ENCODE measurements around the gene NKX2-4. TPM values are rescaled to one million over a fixed set of nuclear protein-coding genes. Genes with fewer than 3 reads are reported as not detected.

Gene NKX2-4
- total RNA-seq, 4 donors from 2014 or later: not detected

DNA sequence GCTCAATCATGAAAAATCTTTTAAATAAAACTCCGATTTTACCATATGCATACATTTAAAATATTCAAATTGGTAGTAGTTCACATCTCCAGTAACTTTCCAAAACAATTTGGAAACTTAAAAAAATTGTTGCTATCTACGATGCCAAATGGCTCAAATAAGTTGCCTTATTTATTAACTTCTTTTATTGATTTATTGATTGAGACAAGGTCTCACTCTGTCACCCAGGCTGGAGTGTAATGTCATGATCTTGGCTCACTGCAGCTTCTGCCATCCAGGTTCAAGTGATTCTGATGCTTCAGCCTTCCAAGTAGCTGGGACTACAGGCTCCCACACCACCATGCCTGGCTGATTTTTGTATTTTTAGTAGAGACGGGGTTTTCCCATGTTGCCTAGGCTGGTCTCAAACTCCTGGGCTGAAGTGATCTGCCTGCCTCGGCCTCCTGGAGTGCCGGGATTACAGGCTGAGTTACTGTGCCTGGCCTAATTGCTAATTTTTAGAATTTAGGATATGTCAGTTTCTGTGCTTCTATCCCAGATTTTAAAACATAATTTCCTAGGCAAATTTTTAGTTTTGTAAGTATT, 12.9 kb downstream of the NKX2-4 start:
- TF ChIP-seq POLR2A (IDR thresholded peaks at IDR 0.05; ENCODE audit: low read depth) (no peak), POLR2AphosphoS5 (IDR thresholded peaks at IDR 0.05) (no peak), EP300 (IDR thresholded peaks at IDR 0.05) (no peak)
- TF ChIP-seq, protein P1, sequence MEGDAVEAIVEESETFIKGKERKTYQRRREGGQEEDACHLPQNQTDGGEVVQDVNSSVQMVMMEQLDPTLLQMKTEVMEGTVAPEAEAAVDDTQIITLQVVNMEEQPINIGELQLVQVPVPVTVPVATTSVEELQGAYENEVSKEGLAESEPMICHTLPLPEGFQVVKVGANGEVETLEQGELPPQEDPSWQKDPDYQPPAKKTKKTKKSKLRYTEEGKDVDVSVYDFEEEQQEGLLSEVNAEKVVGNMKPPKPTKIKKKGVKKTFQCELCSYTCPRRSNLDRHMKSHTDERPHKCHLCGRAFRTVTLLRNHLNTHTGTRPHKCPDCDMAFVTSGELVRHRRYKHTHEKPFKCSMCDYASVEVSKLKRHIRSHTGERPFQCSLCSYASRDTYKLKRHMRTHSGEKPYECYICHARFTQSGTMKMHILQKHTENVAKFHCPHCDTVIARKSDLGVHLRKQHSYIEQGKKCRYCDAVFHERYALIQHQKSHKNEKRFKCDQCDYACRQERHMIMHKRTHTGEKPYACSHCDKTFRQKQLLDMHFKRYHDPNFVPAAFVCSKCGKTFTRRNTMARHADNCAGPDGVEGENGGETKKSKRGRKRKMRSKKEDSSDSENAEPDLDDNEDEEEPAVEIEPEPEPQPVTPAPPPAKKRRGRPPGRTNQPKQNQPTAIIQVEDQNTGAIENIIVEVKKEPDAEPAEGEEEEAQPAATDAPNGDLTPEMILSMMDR (IDR thresholded peaks at IDR 0.05): no peak
- Histone ChIP-seq H3K4me3 (no peak overlapping the region), H3K27ac (replicated peaks in 1 of 4) (no peak overlapping the region), H3K36me3 (peaks cover 35 to 83% (median 60%) of the 10 kb centered on the region in 4 donors), H3K4me1 (no peaks in the 10 kb centered on the region), H3K9me3 (no peaks in the 10 kb centered on the region), H3K27me3 (no peaks in the 10 kb centered on the region)
- intact Hi-C loops (cut with DNase I): no loop called here
- WGBS: 98% methylated on average over 5 of the region's 5 CpGs
- DNase-seq (ENCODE audit: extremely low spot score): no peak

DNA sequence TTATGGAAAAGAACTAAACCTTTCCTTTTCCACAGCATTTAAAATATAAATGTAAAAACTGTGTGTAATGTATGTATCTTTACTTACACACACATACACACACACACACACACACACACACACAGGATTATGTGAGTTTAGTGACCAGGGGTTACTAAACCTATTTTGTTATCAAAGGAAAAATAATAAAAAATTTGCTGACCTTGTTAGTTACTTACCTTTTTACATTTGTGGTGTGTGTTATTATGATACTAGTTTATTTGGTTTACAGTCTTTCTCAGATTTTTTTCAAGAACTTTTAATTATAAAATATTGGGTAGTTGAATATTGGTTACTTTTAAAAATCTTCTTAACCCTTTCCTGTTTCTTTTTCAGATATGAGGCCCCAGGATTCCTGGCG, 15.7 kb downstream of the NKX2-4 start:
- H3K4me1 ChIP-seq: no peaks in the 10 kb centered on the region
- TF ChIP-seq EP300 (IDR thresholded peaks at IDR 0.05) (no peak), POLR2A (IDR thresholded peaks at IDR 0.05; ENCODE audit: low read depth) (no peak), POLR2AphosphoS5 (IDR thresholded peaks at IDR 0.05) (no peak)
- TF ChIP-seq, protein P1 (IDR thresholded peaks at IDR 0.05): no peak
- H3K9me3 ChIP-seq: no peaks in the 10 kb centered on the region
- 97% methylated on average over 1 of the region's 1 CpG for WGBS
- intact Hi-C loops (cut with DNase I): no loop called here
- no peak overlapping the region for H3K27ac ChIP-seq (replicated peaks in 1 of 4)
- H3K4me3 ChIP-seq: no peak overlapping the region
- no peaks in the 10 kb centered on the region for H3K27me3 ChIP-seq
- peaks cover 26 to 64% (median 41%) of the 10 kb centered on the region in 4 donors for H3K36me3 ChIP-seq
- no peak for DNase-seq (ENCODE audit: extremely low spot score)

DNA sequence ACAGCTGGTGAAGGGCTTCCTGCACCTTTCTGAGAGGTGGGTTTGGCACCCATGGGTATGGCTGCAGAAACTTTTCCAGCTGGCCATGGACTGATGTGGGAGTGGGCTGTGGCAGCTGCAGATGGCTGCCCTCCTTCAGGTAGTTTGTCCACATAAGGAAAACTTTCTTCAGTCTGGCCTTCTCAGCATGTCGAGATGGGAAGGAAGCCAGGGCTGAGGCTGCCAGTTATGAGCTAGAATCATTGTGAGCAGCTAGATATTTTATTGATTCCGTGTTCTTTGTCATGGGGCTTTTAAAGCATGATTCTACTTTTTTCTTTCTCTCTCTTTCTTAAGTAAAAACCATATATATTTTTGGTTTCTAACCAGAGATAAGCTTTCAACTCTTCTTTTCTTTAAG, 16.6 kb downstream of the NKX2-4 start:
- no peaks in the 10 kb centered on the region for H3K4me1 ChIP-seq
- peaks cover 19 to 61% (median 38%) of the 10 kb centered on the region in 4 donors for H3K36me3 ChIP-seq
- H3K27me3 ChIP-seq: no peaks in the 10 kb centered on the region
- H3K9me3 ChIP-seq: no peaks in the 10 kb centered on the region
- no peak overlapping the region for H3K27ac ChIP-seq (replicated peaks in 1 of 4)
- no peak overlapping the region for H3K4me3 ChIP-seq
- 87% methylated on average over 2 of the region's 2 CpGs for WGBS
- intact Hi-C loops (cut with DNase I): no loop called here
- TF ChIP-seq POLR2AphosphoS5 (IDR thresholded peaks at IDR 0.05) (no peak), POLR2A (IDR thresholded peaks at IDR 0.05; ENCODE audit: low read depth) (no peak), EP300 (IDR thresholded peaks at IDR 0.05) (no peak)
- TF ChIP-seq, protein P1 (IDR thresholded peaks at IDR 0.05): no peak
- no peak for DNase-seq (ENCODE audit: extremely low spot score)

DNA sequence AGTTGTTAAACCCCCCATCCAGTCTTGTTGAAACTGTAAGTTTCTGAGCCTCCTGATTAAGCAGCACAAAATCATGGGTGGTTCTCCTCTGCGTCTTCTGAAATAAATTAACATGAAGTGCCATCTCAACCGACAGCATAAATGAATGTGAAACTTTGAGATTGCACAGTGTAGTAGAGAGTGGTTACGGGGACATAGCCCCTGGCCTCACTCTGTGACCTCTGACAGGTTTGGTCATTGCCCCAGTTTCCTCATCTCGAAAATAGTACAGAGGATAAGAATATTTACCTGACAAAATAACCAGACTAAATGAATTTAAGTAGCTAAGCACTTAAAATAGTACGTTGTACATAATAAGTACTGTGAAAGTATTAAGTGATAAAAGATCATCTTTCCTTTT, 19.1 kb downstream of the NKX2-4 start:
- H3K36me3 ChIP-seq: peaks cover 14 to 47% (median 23%) of the 10 kb centered on the region in 4 donors
- DNase-seq (ENCODE audit: extremely low spot score): no peak
- H3K27ac ChIP-seq (replicated peaks in 1 of 4): no peak overlapping the region
- intact Hi-C loops (cut with DNase I): no loop called here
- no peaks in the 10 kb centered on the region for H3K9me3 ChIP-seq
- WGBS: 97% methylated on average over 5 of the region's 5 CpGs
- no peak overlapping the region for H3K4me3 ChIP-seq
- H3K4me1 ChIP-seq: peaks cover 0 to 5% (median 0%) of the 10 kb centered on the region in 4 donors
- no peaks in the 10 kb centered on the region for H3K27me3 ChIP-seq
- TF ChIP-seq, protein P1 (IDR thresholded peaks at IDR 0.05): no peak
- TF ChIP-seq POLR2A (IDR thresholded peaks at IDR 0.05; ENCODE audit: low read depth): no peak
- TF ChIP-seq POLR2AphosphoS5 (IDR thresholded peaks at IDR 0.05): no peak
- TF ChIP-seq EP300 (IDR thresholded peaks at IDR 0.05): no peak

DNA sequence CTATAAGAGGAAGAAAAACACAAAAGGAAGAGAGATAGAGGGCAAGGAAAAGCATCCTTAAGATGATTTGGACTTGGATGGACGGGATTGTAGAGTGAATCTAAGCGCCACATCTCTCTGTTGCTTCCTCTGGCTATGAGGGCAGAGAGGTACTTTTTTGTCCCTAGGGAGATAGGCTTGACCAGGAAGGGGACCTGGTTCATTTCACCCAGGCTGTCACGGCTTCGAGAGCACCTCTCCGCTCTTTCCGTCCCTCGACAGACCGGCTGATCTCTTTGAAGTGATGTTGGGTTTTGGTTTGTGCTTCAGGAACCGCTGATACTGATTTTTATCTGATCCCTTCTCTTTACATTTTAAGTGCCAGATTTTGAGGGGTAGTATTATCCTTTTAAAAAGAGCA, 19.6 kb downstream of the NKX2-4 start:
- DNase-seq (ENCODE audit: extremely low spot score): no peak
- Histone ChIP-seq H3K4me3 (no peak overlapping the region), H3K27ac (replicated peaks in 1 of 4) (no peak overlapping the region), H3K9me3 (no peaks in the 10 kb centered on the region), H3K27me3 (no peaks in the 10 kb centered on the region), H3K4me1 (peaks cover 0 to 5% (median 0%) of the 10 kb centered on the region in 4 donors), H3K36me3 (peaks cover 9 to 47% (median 18%) of the 10 kb centered on the region in 4 donors)
- WGBS: 94% methylated on average over 9 of the region's 9 CpGs
- intact Hi-C loops (cut with DNase I): no loop called here
- TF ChIP-seq, protein P1 (IDR thresholded peaks at IDR 0.05): no peak
- TF ChIP-seq POLR2AphosphoS5 (IDR thresholded peaks at IDR 0.05) (no peak), POLR2A (IDR thresholded peaks at IDR 0.05; ENCODE audit: low read depth) (no peak), EP300 (IDR thresholded peaks at IDR 0.05) (no peak)

Measured in esophagus muscularis mucosa (tissue), 4 donors.